K562 (cell line): ENCODE data around the gene PHACTR3. TPM values are rescaled to one million over a fixed set of nuclear protein-coding genes. Genes with fewer than 3 reads are reported as not detected.

Source experiments
- HDAC8 ChIP-seq: fragments of 450-650 bp; IDR thresholded peaks from 2 replicates; pipeline ENCODE4 v1.6.1; 2016; ENCODE audit warnings: mild to moderate bottlenecking, missing genetic modification characterization, moderate library complexity, missing compliant biosample characterization
- HNRNPL ChIP-seq: fragments of 200-400 bp; formaldehyde crosslinking; IDR thresholded peaks from 2 replicates; pipeline ENCODE4 v1.6.1; 2017; ENCODE audit warnings: low read depth, mild to moderate bottlenecking, low read length
- NR1H2 ChIP-seq: sonication (generic); formaldehyde crosslinking; IDR thresholded peaks from 2 replicates; pipeline ENCODE4 v1.4.0; 2020; ENCODE audit warnings: mild to moderate bottlenecking, missing genetic modification reagents
- POLR2G ChIP-seq: fragments of 200-400 bp; formaldehyde crosslinking; IDR thresholded peaks from 2 replicates; pipeline ENCODE4 v1.6.1; 2017; ENCODE audit warnings: low read depth, mild to moderate bottlenecking, antibody characterized with exemption, low read length, moderate library complexity
- SIN3A ChIP-seq, 2 experiments: fragments of 150-350 bp in 1 of 2; IDR thresholded peaks; 2 replicates each; pipeline ENCODE4 v1.6.1; 2011 to 2016; ENCODE audit warnings: borderline replicate concordance in 2 of 2, low read depth in 2 of 2, low read length in 2 of 2, mild to moderate bottlenecking in 2 of 2, moderate library complexity in 2 of 2; ENCODE audit not compliant: control insufficient read depth in 1 of 2
- SNAPC5 ChIP-seq: fragments of 250-450 bp; sonication (Bioruptor Pico); IDR thresholded peaks from 2 replicates; pipeline ENCODE4 v1.8.0; 2021; ENCODE audit warnings: moderate library complexity, mild to moderate bottlenecking, inconsistent platforms
- SOX6 ChIP-seq: fragments of 450-650 bp; IDR thresholded peaks from 2 replicates; pipeline ENCODE4 v1.6.1; 2014; ENCODE audit warnings: mild to moderate bottlenecking
- ZSCAN29 ChIP-seq: fragments of 450-650 bp; IDR thresholded peaks from 2 replicates; pipeline ENCODE4 v1.6.1; 2017
- polyA plus RNA-seq, 8 experiments: library from polyadenylated mRNA; depleted of rRNA in 4 of 8; stranded (reverse) in 5 of 8; unstranded in 3 of 8; fragments of >200 nt; fragmentation: Nextera tagmentation in 2 of 8; fragmentation: Illumina TruSeq in 1 of 8; extraction: Ambion mirVana in 2 of 8; extraction: Trizol in 1 of 8; gene quantifications; 2 replicates each; pipeline versions ENCODE4 v1.2.1 to v1.2.3, GENCODE V29; 2011 to 2014; ENCODE audit warnings: inconsistent platforms in 1 of 8, missing spikeins in 1 of 8
- total RNA-seq, 7 experiments: library from RNA; depleted of rRNA in 6 of 7; stranded (reverse); fragments of >200 nt in 6 of 7; fragmentation: Illumina TruSeq in 2 of 7; extraction: Trizol in 2 of 7; gene quantifications; 2 replicates each; pipeline versions ENCODE4 v1.2.1 to v1.2.3, GENCODE V29; 2011 to 2021; ENCODE audit warnings: low replicate concordance in 1 of 7
- TF ChIP-seq, protein P1 (sequence below): fragments of 450-650 bp; formaldehyde crosslinking; IDR thresholded peaks from 2 replicates; pipeline ENCODE4 v1.4.0; 2020; ENCODE audit warnings: mild to moderate bottlenecking, mixed read lengths
- TF ChIP-seq, protein P2 (sequence below), 2 experiments: IDR thresholded peaks; 2 replicates each; pipeline ENCODE4 v1.6.1; 2012; ENCODE audit warnings: improper control_type of control experiment in 2 of 2, low read depth in 2 of 2, low read length in 2 of 2, borderline replicate concordance in 1 of 2

PHACTR3 gene
- total and polyA plus RNA-seq, 9 of the 15 experiments (the other 6 are each of a cell fraction or from before 2014, with no cell fraction given) = not detected

DNA sequence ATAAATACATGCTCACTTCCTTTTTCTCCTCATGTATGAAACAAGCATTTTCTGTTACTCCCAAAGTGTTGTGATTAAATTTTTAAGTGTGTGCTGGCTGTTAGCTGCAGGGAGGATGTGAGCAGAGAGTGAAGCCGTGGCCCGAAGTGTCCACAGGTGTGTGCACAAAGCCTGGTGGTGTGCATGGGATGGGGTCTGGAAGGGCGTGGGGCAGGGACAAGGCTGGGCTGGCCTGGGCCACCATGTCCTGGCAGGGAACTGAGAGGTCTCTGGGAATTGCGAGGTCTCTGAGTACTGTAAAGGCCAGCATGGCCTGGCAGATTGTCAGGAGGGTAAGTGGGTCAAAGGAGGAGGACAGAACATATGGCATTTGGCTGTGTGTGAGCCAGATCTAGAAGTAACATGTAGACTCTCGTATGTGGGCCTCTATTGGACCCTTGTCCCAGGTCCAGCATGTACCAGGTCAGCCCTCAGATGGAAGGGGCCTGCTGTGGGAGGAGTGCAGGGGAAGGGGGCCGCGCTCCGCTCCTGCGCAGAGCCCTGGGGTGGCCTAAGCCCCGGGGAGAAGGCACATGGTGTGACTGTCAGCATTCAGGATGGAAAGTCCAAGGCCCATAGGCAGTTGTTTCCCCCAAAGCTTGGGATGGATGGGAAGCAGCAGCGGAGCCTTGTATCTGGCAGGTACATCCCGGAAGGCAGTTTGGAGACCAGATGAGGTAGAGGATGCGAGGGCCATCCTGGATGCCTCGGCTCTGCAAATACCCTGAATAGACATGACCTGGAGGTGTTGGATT is 45.1 kb upstream of the PHACTR3 start (continued):
- TF ChIP-seq, protein P1, sequence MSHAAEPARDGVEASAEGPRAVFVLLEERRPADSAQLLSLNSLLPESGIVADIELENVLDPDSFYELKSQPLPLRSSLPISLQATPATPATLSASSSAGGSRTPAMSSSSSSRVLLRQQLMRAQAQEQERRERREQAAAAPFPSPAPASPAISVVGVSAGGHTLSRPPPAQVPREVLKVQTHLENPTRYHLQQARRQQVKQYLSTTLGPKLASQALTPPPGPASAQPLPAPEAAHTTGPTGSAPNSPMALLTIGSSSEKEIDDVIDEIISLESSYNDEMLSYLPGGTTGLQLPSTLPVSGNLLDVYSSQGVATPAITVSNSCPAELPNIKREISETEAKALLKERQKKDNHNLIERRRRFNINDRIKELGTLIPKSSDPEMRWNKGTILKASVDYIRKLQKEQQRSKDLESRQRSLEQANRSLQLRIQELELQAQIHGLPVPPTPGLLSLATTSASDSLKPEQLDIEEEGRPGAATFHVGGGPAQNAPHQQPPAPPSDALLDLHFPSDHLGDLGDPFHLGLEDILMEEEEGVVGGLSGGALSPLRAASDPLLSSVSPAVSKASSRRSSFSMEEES = no peak
- no peak for TF ChIP-seq NR1H2 (CRISPR knock-in tag)
- no peak for TF ChIP-seq SNAPC5 (CRISPR knock-in tag)
- TF ChIP-seq POLR2G = no peak
- TF ChIP-seq SIN3A (IDR thresholded peaks at IDR 0.05; ENCODE audit: borderline replicate concordance in 2 of 2, control insufficient read depth in 1 of 2, low read depth in 2 of 2, low read length in 2 of 2) = no peak
- TF ChIP-seq HDAC8 = no peak
- no peak for TF ChIP-seq ZSCAN29
- TF ChIP-seq SOX6 = no peak
- TF ChIP-seq, protein P2, sequence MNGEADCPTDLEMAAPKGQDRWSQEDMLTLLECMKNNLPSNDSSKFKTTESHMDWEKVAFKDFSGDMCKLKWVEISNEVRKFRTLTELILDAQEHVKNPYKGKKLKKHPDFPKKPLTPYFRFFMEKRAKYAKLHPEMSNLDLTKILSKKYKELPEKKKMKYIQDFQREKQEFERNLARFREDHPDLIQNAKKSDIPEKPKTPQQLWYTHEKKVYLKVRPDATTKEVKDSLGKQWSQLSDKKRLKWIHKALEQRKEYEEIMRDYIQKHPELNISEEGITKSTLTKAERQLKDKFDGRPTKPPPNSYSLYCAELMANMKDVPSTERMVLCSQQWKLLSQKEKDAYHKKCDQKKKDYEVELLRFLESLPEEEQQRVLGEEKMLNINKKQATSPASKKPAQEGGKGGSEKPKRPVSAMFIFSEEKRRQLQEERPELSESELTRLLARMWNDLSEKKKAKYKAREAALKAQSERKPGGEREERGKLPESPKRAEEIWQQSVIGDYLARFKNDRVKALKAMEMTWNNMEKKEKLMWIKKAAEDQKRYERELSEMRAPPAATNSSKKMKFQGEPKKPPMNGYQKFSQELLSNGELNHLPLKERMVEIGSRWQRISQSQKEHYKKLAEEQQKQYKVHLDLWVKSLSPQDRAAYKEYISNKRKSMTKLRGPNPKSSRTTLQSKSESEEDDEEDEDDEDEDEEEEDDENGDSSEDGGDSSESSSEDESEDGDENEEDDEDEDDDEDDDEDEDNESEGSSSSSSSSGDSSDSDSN (IDR thresholded peaks at IDR 0.05; ENCODE audit: borderline replicate concordance in 1 of 2, low read depth in 2 of 2, low read length in 2 of 2) = no peak
- TF ChIP-seq HNRNPL = no peak
